ENCODE measurements around the gene COL19A1.
A peak's percentile ranks its signal among the peaks of the same experiment; 100 is the strongest.
"Not testable (repeated sequence)": the region's sequence is repeated elsewhere in the genome, so short reads cannot be mapped to it uniquely, and the experiment has no call there.

The COL19A1 gene

GRCh38 chr6:69867639-69867976, 1.3 kb downstream of the COL19A1 start:
- DNase-seq = peak; percentile 57 to 64

- DNase-seq = no peak
These were observed 2.0 kb downstream of the COL19A1 start for GRCh38 chr6:69868252-69868804.

GRCh38 chr6:69868961-69869360, 2.6 kb downstream of the COL19A1 start:
- DNase-seq = peak in 1 of 2 experiments; percentile 67

DNA sequence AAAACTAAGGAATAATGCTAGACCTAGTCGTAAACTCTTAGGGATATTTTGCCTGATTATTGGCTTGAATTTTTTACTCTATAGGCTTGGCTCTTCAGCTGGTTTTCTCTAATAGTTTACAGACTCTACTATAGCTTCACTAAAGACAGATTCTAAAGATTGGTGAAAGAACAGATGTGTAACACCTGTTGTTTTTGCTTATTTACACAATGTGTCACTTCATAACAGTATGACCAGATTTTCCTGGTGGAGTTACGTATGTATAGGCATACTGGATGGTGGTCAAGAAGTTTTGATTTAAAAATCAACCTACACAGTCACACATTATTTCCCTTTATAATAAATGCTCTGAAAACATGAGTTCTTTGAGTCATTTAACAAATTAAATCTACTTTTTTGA, 4.8 kb downstream of the COL19A1 start:
- DNase-seq = peak in 1 of 2 experiments; percentile 14

GRCh38 chr6:69873291-69873690, 6.9 kb downstream of the COL19A1 start:
- DNase-seq = no peak

DNA sequence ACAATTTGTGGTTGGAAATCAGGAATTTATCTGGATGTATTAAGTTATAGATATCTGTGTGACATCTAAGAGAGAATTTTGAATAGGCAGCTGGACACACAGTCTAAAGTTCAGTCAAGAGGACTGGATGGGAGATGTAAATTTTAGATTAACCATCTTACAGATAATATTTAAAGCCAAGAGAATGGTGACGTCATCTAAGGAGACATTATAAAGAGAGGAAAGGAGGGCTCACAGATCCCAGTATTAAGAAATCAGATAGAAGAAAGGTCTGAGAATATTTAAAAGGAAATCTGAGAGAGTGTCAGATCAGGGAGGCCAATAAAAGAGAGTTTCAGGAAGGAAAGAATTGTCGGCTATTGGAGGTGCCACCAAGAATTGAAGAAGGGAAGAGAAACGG, 9.4 kb downstream of the COL19A1 start:
- no peak for DNase-seq

DNA sequence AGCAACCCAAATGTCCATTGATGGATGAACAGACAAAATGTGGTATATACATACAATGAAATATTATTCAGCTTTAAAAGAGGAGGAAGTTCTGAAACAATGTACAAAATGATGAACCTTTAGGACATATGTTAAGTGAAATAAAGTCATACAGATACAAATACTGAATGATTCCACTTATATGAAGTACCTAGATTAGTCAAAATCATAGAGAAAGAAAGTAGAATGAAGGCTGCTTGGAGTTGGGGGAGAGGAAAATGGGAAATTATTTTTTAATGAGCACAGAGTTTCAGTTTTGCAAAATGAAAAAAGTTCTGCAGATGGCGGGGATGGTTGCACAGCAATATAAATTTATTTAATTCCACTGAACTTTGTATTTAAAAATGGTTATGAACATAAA, 12.4 kb downstream of the COL19A1 start:
- no peak for DNase-seq

DNA sequence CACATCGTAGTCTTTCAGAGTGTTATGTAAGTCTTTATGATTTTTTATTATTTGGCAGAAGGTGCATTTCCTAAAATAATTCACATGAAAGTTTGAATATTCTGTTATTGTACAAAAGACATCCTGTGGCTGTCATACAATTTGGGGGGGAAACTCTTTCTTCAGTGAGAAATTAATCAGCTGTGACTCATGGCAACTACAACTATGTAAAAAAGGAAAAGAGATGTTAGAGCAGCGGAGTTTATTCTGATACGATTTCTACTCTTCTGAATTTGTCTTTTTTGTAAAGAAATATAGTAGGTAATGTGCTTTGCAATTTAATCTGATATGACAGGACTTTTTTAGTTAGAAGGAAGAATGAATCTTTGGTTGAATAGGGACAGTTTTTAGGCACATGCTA, 14.2 kb downstream of the COL19A1 start:
- DNase-seq = no peak

- DNase-seq = peak in 1 of 2 experiments; percentile 17
These were observed 15.2 kb downstream of the COL19A1 start for GRCh38 chr6:69881322-69882151.

DNA sequence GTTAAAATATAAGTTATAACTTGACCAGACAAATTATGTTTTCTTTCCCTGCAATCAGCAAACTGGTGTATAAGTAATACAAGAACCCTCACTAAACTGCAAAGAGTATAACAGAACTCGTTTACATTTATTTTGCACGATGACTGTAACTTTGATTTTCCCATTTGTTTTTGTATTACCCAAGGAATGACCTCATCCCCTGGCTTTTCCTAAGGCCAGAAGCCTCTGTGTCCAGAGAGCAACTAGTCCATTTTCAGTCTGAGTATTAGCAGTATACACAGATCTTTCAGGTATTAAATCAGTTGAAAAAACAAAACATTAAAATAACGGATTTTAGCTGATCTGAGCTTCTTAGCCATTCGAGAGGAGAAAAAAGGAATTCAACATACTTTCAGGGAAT, 17.2 kb downstream of the COL19A1 start:
- DNase-seq = no peak

DNA sequence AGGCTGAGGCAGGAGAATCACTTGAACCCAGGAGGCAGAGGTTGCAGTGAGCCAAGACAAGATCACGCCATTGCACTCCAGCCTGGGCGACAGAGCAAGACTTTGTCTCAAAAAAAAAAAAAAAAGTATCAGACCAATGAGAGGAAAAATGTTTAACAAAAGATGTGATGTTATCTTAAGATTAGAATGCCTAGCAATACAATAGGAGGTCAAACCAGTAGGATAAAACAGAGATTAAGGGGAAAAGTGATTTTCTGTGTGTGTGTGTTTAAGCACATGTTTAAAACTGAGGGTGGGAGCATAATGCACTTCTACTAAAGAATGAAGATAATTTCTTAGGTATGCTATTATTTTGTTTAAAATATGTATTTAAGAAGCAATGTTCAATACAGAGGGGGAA, 17.9 kb downstream of the COL19A1 start:
- DNase-seq = no peak

GRCh38 chr6:69887026-69887425, 20.7 kb downstream of the COL19A1 start:
- no peak for DNase-seq

- DNase-seq = no peak
These were observed 21.5 kb downstream of the COL19A1 start for GRCh38 chr6:69887714-69888345.

- DNase-seq = no peak
These were observed 22.3 kb downstream of the COL19A1 start for GRCh38 chr6:69888482-69889233.

- DNase-seq = not testable (repeated sequence)
These were observed 23.0 kb downstream of the COL19A1 start for GRCh38 chr6:69889234-69889974.

DNA sequence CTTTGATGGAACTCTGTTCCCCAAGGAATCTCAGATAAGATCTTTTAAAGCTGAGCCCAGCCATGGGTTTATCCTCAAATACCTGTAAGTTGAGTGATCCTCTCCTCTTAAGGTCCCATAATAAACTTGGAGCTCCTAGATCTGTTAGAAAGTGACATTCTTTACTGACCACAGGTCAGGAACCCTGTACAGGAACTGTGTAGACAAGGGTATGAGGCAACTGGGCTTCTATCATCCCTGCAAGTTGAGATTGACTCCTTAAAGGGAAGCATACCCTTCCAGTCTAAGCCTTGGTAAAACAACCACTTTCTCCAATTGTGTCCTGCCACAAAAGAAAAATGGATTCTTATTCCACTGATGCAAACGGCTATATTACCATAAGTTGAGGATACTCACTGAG, 26.2 kb downstream of the COL19A1 start:
- DNase-seq = not testable (repeated sequence)

- not testable (repeated sequence) for DNase-seq
These were observed 26.9 kb downstream of the COL19A1 start for GRCh38 chr6:69893266-69893665.

GRCh38 chr6:69894578-69895347, 28.4 kb downstream of the COL19A1 start:
- peak in 1 of 2 experiments; percentile 14 for DNase-seq

DNA sequence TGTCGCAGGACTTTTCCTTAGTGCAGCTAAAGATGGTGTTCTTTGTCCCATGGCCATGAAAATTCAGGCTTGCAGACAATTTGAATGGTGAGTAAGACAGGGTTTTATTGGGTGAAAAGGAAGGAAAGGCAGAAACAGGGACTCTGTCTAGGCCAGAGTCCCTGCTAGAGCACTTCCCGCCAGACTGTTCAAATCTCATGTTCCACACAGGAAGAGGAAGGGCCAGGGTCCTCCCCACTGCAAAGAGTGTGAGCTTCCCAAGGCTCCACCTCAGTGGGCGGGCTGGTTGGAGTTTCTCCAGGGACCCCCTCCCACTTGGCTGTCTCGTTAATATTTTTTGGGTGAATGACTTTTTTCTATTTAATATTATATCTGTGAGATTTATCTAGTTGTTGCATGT, 29.0 kb downstream of the COL19A1 start:
- DNase-seq = no peak

GRCh38 chr6:69900869-69901268, 34.5 kb downstream of the COL19A1 start:
- peak in 1 of 2 experiments; percentile 29 for DNase-seq

DNA sequence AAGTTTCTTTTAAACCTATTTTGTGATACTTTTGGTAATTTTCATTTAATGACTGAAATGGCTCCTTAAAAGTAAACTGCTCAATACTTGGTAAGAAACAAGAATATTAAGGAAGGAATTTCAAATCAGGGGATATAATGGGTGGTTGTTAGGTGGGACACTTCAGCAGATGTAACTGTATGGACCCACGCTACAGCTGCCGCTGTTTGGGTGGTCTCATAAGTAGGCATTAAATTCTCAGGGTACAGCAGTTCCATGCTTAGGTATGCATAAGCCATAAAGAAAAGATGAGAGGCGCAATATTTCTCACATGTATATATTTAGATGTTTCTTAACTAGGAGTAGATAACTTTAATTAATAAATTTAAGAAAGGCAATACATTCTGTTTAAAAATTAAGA, 35.0 kb downstream of the COL19A1 start:
- DNase-seq = peak; percentile 55 to 74

- DNase-seq = no peak
These were observed 41.7 kb downstream of the COL19A1 start for GRCh38 chr6:69907981-69908498.

Data from NCI-H524 (cell line).